Right hindlimb (tissue), 1 donor: ENCODE measurements around the gene NPRL2.
A peak's percentile ranks its signal among the peaks of the same experiment; 100 is the strongest.
"Not testable (repeated sequence)": the region's sequence is repeated elsewhere in the genome, so short reads cannot be mapped to it uniquely, and the experiment has no call there.

ENCODE experiments used
- DNase-seq: peaks from one replicate; pipeline ENCODE4 v3.0.0-alpha.2; 2018

The NPRL2 gene

GRCh38 chr3:50326182-50326541 is 24.4 kb downstream of the NPRL2 start:
- DNase-seq: no peak

- no peak for DNase-seq
Observed at GRCh38 chr3:50325497-50326181, 24.9 kb downstream of the NPRL2 start.

GRCh38 chr3:50325113-50325480 is 25.5 kb downstream of the NPRL2 start:
- peak; percentile 24 for DNase-seq

- DNase-seq: peak; percentile 74
Observed at GRCh38 chr3:50324351-50325112, 26.0 kb downstream of the NPRL2 start.

GRCh38 chr3:50323614-50324199 is 26.9 kb downstream of the NPRL2 start:
- peak; percentile 51 for DNase-seq

GRCh38 chr3:50323092-50323600 is 27.4 kb downstream of the NPRL2 start:
- DNase-seq: peak; percentile 51

- DNase-seq: peak; percentile 58
Observed at GRCh38 chr3:50322386-50323091, 28.0 kb downstream of the NPRL2 start, which contains the start of gene HYAL2. Gene HYAL2 (minus strand): TSS chr3:50322745. CDS start chr3:50320489, 2,256 bp downstream.

GRCh38 chr3:50322115-50322385 is 28.5 kb downstream of the NPRL2 start:
- DNase-seq: no peak

- peak; percentile 94 for DNase-seq
Observed at GRCh38 chr3:50321336-50322114, 29.1 kb downstream of the NPRL2 start.

- peak; percentile 89 for DNase-seq
Observed at GRCh38 chr3:50320853-50321335, 29.7 kb downstream of the NPRL2 start.

GRCh38 chr3:50319894-50320625 is 30.5 kb downstream of the NPRL2 start:
- no peak for DNase-seq

- DNase-seq: no peak
Observed at GRCh38 chr3:50319181-50319893, 31.2 kb downstream of the NPRL2 start.

GRCh38 chr3:50318615-50319014 is 32.0 kb downstream of the NPRL2 start:
- no peak for DNase-seq

- DNase-seq: no peak
Observed at GRCh38 chr3:50318163-50318562, 32.4 kb downstream of the NPRL2 start.

GRCh38 chr3:50317300-50317699 is 33.3 kb downstream of the NPRL2 start:
- DNase-seq: no peak

- DNase-seq: no peak
Observed at GRCh38 chr3:50316657-50317242, 33.8 kb downstream of the NPRL2 start.

GRCh38 chr3:50314816-50315215 is 35.8 kb downstream of the NPRL2 start:
- no peak for DNase-seq

GRCh38 chr3:50314342-50314741 is 36.2 kb downstream of the NPRL2 start:
- no peak for DNase-seq

GRCh38 chr3:50312041-50312440 is 38.5 kb downstream of the NPRL2 start:
- not testable (repeated sequence) for DNase-seq

- DNase-seq: no peak
Observed at GRCh38 chr3:50304601-50305000, 46.0 kb downstream of the NPRL2 start.
